ENCODE results near the gene TMEM184A.
"Not testable (repeated sequence)": the region's sequence is repeated elsewhere in the genome, so short reads cannot be mapped to it uniquely, and the experiment has no call there.

The TMEM184A gene

GRCh38 chr7:1590476-1590875, 34.5 kb upstream of the TMEM184A start:
- no peak for DNase-seq (ENCODE audit: low spot score)

- no peak for DNase-seq (ENCODE audit: low spot score)
These were observed 33.0 kb upstream of the TMEM184A start for GRCh38 chr7:1588978-1589377.

GRCh38 chr7:1587738-1588137, 31.7 kb upstream of the TMEM184A start:
- DNase-seq (ENCODE audit: low spot score), result no peak

- no peak for DNase-seq (ENCODE audit: low spot score)
These were observed 31.1 kb upstream of the TMEM184A start for GRCh38 chr7:1586827-1587705.

- no peak for DNase-seq (ENCODE audit: low spot score)
These were observed 30.3 kb upstream of the TMEM184A start for GRCh38 chr7:1586126-1586826.

- no peak for DNase-seq (ENCODE audit: low spot score)
These were observed 29.4 kb upstream of the TMEM184A start for GRCh38 chr7:1585142-1585981.

- no peak for DNase-seq (ENCODE audit: low spot score)
These were observed 28.7 kb upstream of the TMEM184A start for GRCh38 chr7:1584700-1585099.

- not testable (repeated sequence) for DNase-seq (ENCODE audit: low spot score)
These were observed 27.4 kb upstream of the TMEM184A start for GRCh38 chr7:1583241-1583930.

- DNase-seq (ENCODE audit: low spot score), result no peak
These were observed 24.5 kb upstream of the TMEM184A start for GRCh38 chr7:1580422-1581030.

- peak; percentile 84 for DNase-seq (ENCODE audit: low spot score)
These were observed 23.7 kb upstream of the TMEM184A start for GRCh38 chr7:1579481-1580421.

GRCh38 chr7:1578513-1578912, 22.5 kb upstream of the TMEM184A start:
- DNase-seq (ENCODE audit: low spot score), result no peak

GRCh38 chr7:1576521-1577253, 20.7 kb upstream of the TMEM184A start:
- DNase-seq (ENCODE audit: low spot score), result no peak

- no peak for DNase-seq (ENCODE audit: low spot score)
These were observed 19.8 kb upstream of the TMEM184A start for GRCh38 chr7:1575809-1576208.

- no peak for DNase-seq (ENCODE audit: low spot score)
These were observed 16.3 kb upstream of the TMEM184A start for GRCh38 chr7:1572111-1572822.

- DNase-seq (ENCODE audit: low spot score), result peak; percentile 94
These were observed 14.0 kb upstream of the TMEM184A start, which contains the start of gene PSMG3 for GRCh38 chr7:1569833-1570632. Gene PSMG3, minus strand, starts transcription at chr7:1570032. Its CDS starts 693 bp downstream, at chr7:1569339.

- no peak for DNase-seq (ENCODE audit: low spot score)
These were observed 13.4 kb upstream of the TMEM184A start for GRCh38 chr7:1569440-1569832.

GRCh38 chr7:1569016-1569415, 13.0 kb upstream of the TMEM184A start:
- DNase-seq (ENCODE audit: low spot score), result no peak
